Measurements from ENCODE around the gene TMEM176A.
"Not testable (repeated sequence)": the region's sequence is repeated elsewhere in the genome, so short reads cannot be mapped to it uniquely, and the experiment has no call there.

Gene TMEM176A

GRCh38 chr7:150788474-150789269 lies 11.9 kb upstream of the TMEM176A start:
- no peak for DNase-seq

DNA sequence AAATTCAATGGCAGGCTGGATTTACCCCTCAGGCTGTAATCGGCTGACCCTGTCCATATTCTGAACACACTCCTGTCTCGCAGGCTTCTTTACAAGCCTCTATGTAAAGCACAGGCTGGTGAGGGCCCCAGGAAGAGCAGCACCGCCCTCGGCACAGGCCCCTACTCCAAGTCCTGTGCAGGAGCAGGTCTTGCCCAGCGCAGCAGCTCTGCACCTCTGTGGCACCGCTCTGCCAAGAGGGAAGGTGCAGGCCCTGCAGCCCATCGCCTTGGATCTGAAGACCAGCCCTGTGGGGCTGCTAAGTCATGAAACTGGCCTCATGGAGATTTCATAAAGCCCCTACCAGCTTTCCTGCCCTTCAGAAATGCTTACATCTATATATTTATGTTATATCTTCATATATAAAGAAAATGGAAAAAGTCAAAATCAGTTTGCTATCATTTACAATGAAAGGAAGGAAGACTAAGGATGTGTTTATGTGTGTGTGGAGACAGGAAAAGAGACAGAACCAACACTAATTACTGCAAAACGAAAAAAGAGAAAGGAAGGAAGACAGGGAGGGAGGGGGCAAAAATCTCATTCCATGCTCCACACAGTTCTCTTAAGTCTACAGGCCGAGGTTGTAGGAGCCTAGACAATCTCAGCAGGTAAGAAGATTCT lies 10.0 kb upstream of the TMEM176A start:
- no peak for DNase-seq

DNA sequence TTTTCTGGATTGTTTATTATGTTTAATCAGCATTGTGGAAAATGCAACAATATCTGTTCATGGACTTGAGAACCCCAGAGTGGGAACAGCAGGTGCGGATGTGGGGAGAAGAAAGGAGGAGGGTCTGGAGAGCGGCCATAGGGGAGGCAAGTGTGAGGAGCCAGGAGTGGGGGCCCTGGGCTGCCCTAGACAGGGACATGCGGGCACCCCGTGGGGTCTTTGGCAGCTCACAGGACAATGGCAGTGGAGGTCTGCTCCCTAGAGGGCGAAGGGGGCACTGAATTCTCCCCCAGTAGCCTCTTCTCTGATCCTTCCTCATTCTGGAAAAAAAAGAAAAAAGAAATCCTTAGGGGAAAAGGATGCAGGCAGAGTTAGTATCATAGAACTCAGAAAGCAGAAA lies 9.3 kb upstream of the TMEM176A start:
- no peak for DNase-seq

- DNase-seq, result no peak
Measured at GRCh38 chr7:150791746-150792452, 8.7 kb upstream of the TMEM176A start.

- no peak for DNase-seq
Measured at GRCh38 chr7:150793569-150794238, 6.9 kb upstream of the TMEM176A start.

DNA sequence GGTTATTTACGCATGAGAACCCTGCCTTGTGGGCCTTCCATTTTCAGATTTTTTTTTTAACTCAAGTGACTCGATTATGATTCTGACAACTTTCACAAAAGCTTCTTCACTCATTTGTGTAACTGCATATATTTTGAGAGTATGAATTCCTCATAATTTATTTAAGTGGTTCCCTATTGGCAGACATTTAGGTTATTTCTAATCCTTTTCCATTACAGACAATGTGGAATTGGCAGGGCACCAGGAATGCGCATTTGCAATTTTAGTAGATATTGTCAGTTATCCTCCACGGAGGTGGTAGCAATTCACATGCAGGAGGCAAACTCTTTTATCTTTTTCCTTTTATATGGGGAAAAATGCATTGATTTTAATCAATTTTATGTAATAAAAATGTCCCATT lies 2.9 kb upstream of the TMEM176A start:
- no peak for DNase-seq

DNA sequence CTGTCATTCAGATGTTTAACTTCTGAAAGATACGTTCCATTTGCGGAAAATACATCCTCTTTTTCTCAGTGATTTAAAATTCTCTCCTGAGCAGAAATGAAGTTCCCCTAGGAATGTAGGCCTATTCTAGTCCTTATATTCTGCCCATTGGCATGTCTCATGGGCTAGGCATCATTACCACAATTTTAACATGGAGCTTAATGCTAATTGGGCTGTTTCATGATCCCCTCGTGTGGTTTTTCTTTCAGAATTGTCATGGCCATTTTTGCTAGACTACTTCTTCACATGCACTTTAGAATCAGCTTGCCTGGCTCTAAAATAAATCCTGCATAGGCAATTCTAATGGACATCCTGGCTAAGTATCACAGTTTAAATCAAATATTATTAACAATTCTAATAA lies 1.4 kb upstream of the TMEM176A start:
- DNase-seq, result no peak

DNA sequence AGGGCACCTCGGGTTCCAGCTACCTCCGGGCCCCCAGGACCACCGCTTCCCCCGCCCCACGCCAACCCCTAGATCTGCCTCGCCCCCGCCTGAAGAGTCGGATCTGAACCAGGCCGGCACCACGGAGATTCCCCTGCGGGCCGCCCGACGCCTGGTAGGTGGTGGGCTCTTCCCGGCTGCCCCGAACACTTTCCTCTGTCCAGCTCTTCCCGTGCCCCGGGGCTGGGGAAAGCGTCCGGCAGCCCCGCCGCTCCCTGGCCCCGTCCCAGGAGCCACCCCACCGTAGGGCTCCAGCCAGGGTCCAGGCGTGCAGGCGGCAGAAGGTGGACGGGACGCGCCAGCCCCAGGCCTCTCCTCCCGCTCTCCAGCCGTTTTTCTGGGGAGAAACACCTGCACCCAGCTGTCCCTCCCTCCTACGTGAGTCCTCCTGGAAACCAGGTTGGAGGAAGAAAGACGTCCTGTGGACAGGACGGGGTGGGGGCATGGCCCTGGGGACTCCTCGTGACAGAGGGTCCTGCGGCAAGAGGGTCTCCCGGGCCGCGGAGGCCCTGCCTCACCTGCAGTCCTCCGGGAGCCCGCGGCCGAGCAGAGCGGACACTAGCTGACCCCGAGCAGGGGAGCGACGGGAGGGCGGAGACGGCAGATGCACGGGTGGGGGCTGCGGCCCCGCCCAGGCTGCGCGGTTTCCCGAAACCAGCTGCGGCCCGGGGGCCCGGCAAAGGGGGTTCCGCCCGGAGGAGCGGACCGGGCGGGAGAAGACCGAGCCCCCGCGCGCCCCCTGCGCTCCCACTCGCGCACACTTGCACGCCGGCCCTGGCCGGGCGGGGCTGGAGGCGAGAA lies 608 bp upstream of the TMEM176A start, which contains the start of gene TMEM176B:
Gene TMEM176B, minus strand, starts transcription at position 624 of the 840 bp plus-strand sequence. CDS start 3,795 bp downstream, outside the sequence.
- DNase-seq, result no peak

- no peak for DNase-seq
Measured at GRCh38 chr7:150801242-150801945, 825 bp downstream of the TMEM176A start.

DNA sequence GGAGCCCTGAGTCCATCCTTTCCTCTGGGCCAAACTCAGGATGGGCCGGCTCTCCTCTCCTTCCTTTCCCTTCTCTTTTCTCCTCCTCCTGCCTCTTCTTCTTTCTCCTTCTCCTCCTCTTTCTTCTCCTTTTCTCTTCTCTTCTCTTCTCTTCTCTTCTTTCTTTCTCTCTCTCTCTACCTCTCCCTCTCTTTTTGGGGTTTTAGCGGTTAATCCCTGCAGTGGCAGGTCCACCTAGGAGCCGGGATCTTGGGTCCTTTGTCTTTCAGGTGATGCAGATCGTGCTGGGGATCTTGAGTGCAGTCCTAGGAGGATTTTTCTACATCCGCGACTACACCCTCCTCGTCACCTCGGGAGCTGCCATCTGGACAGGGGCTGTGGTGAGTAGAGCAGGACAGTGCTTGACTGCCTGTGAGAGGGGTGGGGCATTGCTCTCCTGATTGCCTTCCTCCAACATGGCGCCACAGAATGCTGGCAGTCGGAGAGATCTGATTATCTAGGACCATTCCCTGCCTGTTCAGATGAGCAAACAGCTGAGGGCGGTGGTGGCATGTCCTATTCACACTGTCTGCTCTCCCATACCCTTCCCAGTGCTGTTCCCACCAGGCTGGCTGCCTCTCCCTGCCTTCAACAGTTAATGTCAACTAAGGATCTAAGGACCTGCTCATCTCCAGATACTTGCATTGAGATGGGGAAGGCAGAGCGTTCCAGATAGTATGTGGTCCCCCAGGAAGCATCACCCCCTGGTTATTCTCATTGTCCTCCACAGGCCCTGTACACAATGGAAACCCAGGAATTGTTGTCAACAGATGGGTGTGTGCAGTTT lies 1.6 kb downstream of the TMEM176A start:
- DNase-seq, result no peak

- no peak for DNase-seq
Measured at GRCh38 chr7:150803161-150803860, 2.7 kb downstream of the TMEM176A start.

- DNase-seq, result no peak
Measured at GRCh38 chr7:150804802-150805201, 4.2 kb downstream of the TMEM176A start.

DNA sequence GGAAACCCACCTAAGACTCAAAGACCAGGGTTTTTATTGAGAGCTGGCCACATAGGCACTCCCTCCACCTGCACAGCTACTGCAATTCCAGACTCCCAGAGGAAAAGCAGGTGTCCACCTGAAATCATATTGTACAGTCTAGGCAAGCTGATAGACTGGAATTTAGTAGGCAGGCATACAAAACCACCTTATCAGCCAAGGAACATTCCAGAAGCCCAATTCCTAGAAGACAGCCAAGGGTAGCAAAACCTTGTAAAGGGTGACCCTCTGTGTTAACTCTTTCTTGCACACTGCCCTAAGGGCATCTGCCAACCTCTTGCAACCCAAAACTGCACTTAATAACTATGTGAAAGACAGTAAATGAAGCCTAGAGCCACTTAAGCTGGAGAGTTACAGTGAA lies 5.3 kb downstream of the TMEM176A start:
- no peak for DNase-seq

GRCh38 chr7:150806454-150806853 lies 5.9 kb downstream of the TMEM176A start:
- DNase-seq, result no peak

GRCh38 chr7:150806863-150807262 lies 6.3 kb downstream of the TMEM176A start:
- DNase-seq, result no peak

DNA sequence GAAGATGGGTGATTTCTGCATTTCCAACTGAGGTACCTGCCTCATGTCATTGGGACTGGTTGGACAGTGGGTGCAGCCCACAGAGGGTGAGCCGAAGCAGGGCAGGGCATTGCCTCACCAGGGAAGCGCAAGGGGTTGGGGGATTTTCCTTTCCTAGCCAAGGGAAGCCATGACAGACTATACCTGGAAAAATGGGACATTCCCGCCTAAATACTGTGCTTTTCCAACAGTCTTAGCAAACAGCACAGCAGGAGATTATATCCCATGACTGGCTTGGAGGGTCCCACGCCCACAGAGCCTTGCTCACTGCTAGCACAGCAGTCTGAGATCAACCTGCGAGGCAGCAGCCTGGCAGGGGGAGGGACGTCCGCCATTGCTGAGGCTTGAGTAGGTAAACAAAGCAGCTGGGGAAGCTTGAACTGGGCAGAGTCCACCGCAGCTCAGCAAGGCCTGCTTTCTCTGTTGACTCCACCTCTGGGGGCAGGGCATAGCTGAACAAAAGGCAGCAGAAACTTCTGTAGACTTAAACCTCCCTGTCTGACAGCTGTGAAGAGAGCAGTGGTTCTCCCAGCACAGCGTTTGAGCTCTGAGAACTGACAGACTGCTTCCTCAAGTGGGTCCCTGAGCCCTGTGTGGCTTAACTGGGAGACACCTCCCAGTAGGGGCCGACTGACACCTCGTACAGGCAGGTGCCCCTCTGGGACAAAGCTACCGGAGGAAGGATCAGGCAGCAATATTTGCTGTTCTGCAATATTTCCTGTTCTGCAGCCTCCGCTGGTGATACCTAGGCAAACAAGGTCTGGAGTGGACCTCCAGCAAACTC lies 7.3 kb downstream of the TMEM176A start:
- not testable (repeated sequence) for DNase-seq

GRCh38 chr7:150814328-150815001 lies 13.9 kb downstream of the TMEM176A start:
- DNase-seq, result no peak

DNA sequence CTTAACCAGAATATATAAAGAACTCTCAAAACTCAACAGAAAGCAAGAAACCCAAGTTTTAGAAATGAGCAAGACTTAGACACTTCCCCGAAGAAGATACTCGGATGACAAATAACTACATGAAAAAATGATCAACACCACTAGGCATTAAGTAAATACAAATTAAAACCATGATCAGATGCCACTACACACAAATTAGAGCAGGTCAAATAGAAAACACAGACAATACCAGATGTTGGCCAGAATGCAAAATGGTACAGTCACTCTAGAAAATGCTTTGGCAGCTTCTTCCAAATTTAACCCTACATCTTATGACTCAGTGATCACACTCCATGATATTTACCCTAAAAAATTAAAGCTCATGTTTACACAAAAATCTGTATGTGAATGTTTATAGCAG lies 18.4 kb downstream of the TMEM176A start:
- DNase-seq, result no peak
